Activated gamma-delta T cell treated with anti-CD3 and anti-CD28 coated beads, Interleukin-2, amount 50 U/mL, for 16 hours (primary cell): Measurements from ENCODE around the gene NOVA1.
"Not testable (repeated sequence)": the region's sequence is repeated elsewhere in the genome, so short reads cannot be mapped to it uniquely, and the experiment has no call there.

Experiments used
- DNase-seq: peaks from one replicate; pipeline ENCODE4 v3.0.0-alpha.2; 2020; ENCODE audit warnings: low read depth

The NOVA1 gene, protein sequence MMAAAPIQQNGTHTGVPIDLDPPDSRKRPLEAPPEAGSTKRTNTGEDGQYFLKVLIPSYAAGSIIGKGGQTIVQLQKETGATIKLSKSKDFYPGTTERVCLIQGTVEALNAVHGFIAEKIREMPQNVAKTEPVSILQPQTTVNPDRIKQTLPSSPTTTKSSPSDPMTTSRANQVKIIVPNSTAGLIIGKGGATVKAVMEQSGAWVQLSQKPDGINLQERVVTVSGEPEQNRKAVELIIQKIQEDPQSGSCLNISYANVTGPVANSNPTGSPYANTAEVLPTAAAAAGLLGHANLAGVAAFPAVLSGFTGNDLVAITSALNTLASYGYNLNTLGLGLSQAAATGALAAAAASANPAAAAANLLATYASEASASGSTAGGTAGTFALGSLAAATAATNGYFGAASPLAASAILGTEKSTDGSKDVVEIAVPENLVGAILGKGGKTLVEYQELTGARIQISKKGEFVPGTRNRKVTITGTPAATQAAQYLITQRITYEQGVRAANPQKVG

DNA sequence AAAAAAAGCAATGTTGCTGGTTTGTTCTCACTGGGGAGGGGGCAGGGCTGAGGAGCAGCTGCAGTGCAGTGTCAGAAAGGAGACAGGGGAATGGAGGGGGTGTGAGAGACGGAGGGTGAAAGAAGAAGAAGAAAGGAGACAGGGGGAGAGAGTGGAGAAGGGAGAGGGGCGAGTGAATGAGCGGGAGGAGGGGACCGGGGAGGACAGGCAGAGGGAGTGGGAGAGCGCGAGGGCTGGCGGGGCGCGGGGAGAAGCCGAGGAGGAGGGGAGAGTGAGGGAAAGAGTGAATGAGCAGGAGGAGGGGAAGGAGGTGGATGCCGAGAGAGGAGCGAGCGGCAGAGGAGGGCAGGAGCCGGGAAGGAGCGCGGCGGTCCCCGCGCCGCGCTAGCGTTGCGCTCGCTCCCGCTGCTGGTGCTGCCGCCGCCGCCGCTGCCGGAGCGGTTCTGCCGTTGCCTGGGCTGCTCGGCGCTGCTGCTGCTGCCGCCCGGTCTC is at the start of gene NOVA1:
TSS of gene NOVA1 (minus strand) at position 445 of the 492 bp plus-strand sequence. CDS start 597 bp downstream, outside the sequence.
- no peak for DNase-seq

- DNase-seq: not testable (repeated sequence)
Measured at GRCh38 chr14:26645057-26645456, 47.2 kb upstream of the NOVA1 start.

DNA sequence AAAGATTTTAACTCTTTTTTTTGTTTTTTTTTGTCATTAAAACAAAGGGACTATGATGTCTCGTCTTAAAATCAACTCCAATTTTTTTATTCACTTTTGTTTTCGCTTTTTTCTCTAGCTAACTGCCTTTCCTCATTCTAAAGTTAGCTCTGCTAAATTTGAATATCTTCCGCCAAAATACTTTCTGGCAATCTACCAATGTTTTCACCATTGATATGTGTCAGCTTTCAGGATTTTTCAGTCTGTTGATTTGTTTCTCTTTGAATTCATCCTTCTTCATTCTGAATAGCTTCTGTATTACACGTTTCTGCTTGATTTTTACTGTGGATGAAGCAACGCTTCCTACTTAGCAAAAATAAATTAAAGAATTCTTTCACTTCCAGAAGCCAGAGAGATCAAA is 38.7 kb upstream of the NOVA1 start:
- DNase-seq: no peak

DNA sequence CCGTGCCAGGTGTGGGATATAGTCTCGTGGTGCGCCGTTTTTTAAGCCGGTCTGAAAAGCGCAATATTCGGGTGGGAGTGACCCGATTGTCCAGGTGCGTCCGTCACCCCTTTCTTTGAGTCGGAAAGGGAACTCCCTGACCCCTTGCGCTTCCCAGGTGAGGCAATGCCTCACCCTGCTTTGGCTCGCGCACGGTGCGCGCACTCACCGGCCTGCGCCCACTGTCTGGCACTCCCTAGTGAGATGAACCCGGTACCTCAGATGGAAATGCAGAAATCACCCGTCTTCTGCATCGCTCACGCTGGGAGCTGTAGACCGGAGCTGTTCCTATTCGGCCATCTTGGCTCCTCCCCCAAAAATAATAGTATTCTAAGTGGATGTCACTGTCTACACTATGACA is 37.1 kb upstream of the NOVA1 start:
- DNase-seq: not testable (repeated sequence)

- no peak for DNase-seq
Measured at GRCh38 chr14:26626256-26626655, 28.4 kb upstream of the NOVA1 start.

DNA sequence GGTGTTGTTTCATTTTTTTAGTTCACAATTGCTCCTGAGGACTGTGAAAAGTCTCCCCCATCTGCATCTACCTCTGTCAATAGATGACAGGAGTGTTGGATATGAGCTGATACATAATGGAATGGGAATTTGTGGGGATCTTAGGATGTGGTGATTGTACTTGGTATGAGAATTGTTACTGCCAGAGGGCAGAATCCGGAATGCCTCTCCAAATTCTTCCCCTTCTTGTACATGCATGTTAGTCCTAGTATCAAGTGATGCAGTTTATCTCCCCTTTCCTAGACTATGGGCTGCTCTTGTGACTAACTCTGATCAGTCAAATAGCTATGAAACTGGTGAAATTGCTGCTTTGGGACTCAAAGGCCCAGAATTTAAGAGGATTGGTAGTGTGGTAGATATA is 24.8 kb upstream of the NOVA1 start:
- DNase-seq: no peak

- no peak for DNase-seq
Measured at GRCh38 chr14:26621807-26622560, 24.2 kb upstream of the NOVA1 start.

DNA sequence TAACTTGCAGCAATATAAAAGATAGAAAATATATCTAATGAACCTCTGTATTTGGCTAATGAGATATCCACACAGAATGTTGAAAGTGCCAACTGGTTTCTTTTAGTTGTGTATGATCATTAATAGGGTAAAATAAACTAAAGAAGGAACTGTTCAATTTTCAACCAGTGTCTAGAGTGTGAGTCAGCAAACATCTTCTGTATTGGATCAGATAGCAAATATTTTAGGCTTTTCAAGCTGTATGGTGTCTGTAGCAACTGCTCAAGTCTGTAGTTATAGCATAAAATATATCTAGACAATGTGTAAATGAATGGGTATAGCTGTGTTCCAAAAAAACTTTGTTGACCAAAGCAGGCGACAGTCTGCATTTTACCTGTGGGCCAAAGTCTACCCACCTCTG is 23.5 kb upstream of the NOVA1 start:
- no peak for DNase-seq

DNA sequence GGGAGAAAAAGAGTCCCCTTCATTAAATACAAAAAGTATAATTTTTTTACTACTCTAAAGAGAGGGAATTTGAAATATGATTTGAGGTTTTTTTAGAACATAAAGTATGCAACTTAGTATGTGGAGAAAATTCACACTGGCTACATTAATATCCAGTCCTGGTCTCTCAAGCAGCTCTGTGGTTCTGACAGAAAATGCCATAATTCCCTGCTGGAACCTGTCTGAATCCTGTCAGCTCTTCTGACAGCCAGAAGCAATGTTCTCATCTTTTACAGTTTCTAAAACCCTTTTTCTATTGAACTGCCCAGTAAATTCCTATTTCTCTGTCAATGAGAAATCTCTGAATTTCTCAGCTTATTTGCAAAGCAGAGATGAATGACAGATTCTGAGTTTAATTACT is 13.4 kb upstream of the NOVA1 start:
- no peak for DNase-seq

- DNase-seq: no peak
Measured at GRCh38 chr14:26606729-26607312, 9.0 kb upstream of the NOVA1 start.

DNA sequence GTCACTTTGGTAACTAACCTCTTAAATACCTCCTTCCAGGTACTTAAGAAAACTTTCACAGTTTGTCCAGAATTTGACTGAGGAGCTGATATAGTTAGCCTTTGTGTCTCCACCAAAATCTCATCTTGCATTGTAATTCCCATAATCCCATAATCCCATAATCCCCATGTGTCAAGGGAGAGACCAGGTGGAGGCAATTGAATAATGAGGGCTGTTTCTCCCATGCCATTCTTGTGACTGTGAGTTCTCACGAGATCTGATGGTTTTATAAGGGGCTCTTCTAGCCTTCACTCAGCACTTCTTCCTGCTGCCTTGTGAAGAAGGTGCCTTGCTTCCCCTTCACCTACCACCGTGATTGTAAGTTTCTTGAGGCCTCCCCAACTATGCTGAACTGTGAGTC is 7.8 kb upstream of the NOVA1 start:
- DNase-seq: no peak

DNA sequence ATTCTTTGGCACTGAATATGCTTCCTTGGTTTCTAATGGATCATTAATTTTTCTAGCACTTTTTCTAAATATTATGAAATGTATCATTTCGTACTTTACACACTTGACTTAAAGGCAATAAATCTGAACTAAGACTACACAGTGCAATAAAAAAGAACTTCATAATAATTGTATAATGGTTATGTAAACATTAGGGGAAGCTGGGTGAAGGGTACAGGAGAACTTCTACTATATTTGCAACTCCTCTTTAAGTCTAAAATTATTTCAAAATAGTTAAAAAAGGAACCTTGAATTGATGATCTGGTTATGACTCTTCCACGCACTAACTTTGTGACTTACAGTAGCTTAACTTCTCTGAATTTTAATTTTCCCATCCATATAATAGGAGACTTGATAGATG is 5.1 kb upstream of the NOVA1 start:
- no peak for DNase-seq

- DNase-seq: no peak
Measured at GRCh38 chr14:26601856-26602255, 4.0 kb upstream of the NOVA1 start.

- no peak for DNase-seq
Measured at GRCh38 chr14:26599291-26599690, 1.5 kb upstream of the NOVA1 start.

DNA sequence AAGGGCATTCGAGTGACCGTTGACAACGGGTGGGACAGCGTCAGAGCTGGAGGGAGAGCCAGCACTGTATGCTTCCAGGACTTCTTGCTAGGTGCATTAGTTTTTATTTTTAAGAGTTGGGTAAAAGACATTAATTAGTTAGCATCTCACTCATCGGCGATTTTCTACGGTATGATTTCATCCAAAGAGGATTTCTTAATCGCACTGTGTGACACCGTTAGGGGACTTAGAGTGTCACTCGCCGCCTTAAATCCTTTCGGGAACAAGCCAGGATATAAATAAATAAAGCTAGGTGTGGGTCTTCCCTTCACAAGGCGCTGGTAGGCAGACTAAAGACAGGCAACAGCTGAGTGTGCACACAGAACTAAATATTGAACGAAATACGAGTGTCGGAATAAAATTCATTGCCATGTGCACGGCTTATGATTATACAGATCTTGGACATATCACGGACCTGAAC is 869 bp upstream of the NOVA1 start:
- no peak for DNase-seq

DNA sequence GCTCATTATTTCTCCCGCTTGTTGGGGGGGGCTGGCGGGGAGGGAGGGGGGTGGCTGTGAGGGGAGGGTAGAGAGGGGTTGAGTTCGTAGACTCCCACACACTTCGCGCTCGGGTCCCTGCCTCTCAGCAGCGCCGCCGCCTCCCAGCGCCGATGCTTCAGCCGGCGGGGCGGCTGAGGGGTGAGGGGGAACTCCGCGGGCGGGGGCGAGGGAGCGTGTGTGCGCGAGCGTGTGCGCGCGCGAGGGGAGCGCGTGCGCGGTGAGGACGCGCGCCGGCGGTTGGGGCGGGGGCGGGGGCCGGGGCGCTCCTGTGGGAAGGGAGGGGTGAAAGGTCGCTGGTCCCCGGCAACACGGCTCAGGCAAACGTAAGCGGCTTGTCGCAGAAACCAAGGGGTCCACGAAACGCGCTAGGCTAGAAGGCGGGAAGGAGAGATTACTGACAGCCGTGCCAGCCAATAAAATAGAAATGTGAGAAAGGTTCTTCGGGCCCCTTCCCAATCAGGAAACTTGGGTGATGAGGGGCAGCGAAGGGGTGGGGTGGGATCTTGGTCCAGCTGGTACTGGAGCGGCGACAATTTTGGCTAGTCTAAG is 343 bp upstream of the NOVA1 start:
- peak; percentile 1 for DNase-seq

GRCh38 chr14:26597071-26597588 is 703 bp downstream of the NOVA1 start:
- no peak for DNase-seq

DNA sequence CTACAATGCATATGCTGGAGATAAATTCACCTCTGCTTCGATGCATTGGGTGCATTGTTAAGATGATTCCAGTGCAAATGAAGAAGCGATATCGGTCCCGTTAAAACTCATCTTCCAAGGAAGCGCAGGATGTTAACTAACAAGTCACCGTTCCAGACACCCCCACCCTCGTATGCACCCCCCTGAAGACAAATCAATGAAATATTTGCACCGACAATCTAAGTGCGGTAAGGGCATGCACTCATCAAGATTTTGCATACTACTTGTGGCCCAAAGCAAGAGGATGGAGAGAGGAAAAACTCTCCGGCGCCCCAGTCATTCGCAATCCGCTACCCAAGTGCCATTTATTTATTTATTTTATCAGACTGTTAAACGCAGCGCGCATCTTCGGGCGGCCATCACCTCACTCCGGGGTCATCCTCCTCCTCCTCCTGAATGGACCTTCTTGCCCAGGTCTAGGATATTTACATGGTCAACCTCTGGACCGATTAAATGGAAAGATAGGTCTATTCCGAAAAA is 1.2 kb downstream of the NOVA1 start:
- DNase-seq: no peak

- DNase-seq: no peak
Measured at GRCh38 chr14:26595926-26596542, 1.8 kb downstream of the NOVA1 start.

- no peak for DNase-seq
Measured at GRCh38 chr14:26594756-26595545, 2.9 kb downstream of the NOVA1 start.
